ENCODE results near the gene RBBP8.

- TF ChIP-seq TCF12 (IDR thresholded peaks at IDR 0.05; ENCODE audit: low read depth) (no peak), CEBPB (IDR thresholded peaks at IDR 0.05) (peak; percentile 76), EP300 (IDR thresholded peaks at IDR 0.05; ENCODE audit: borderline replicate concordance) (no peak), USF1 (IDR thresholded peaks at IDR 0.05) (no peak), RAD21 (IDR thresholded peaks at IDR 0.05; ENCODE audit: low read depth) (no peak), YY1 (IDR thresholded peaks at IDR 0.05; ENCODE audit: low read depth) (no peak), FOXM1 (IDR thresholded peaks at IDR 0.05; ENCODE audit: borderline replicate concordance, low read depth) (no peak), TAF1 (IDR thresholded peaks at IDR 0.05; ENCODE audit: low read depth) (no peak)
- TF ChIP-seq, protein P1, sequence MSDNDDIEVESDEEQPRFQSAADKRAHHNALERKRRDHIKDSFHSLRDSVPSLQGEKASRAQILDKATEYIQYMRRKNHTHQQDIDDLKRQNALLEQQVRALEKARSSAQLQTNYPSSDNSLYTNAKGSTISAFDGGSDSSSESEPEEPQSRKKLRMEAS (IDR thresholded peaks at IDR 0.05), result no peak
- TF ChIP-seq, protein P2, sequence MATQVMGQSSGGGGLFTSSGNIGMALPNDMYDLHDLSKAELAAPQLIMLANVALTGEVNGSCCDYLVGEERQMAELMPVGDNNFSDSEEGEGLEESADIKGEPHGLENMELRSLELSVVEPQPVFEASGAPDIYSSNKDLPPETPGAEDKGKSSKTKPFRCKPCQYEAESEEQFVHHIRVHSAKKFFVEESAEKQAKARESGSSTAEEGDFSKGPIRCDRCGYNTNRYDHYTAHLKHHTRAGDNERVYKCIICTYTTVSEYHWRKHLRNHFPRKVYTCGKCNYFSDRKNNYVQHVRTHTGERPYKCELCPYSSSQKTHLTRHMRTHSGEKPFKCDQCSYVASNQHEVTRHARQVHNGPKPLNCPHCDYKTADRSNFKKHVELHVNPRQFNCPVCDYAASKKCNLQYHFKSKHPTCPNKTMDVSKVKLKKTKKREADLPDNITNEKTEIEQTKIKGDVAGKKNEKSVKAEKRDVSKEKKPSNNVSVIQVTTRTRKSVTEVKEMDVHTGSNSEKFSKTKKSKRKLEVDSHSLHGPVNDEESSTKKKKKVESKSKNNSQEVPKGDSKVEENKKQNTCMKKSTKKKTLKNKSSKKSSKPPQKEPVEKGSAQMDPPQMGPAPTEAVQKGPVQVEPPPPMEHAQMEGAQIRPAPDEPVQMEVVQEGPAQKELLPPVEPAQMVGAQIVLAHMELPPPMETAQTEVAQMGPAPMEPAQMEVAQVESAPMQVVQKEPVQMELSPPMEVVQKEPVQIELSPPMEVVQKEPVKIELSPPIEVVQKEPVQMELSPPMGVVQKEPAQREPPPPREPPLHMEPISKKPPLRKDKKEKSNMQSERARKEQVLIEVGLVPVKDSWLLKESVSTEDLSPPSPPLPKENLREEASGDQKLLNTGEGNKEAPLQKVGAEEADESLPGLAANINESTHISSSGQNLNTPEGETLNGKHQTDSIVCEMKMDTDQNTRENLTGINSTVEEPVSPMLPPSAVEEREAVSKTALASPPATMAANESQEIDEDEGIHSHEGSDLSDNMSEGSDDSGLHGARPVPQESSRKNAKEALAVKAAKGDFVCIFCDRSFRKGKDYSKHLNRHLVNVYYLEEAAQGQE (IDR thresholded peaks at IDR 0.05; ENCODE audit: low read depth), result no peak
Observed at GRCh38 chr18:22999647-23000046, 66.5 kb downstream of the RBBP8 start.
